K562 (cell line): ENCODE results near the gene NDFIP2. TPM values are rescaled to one million over a fixed set of nuclear protein-coding genes. Genes with fewer than 3 reads are reported as not detected.

ENCODE experiments used
- ATAC-seq: fragments of 200-7000 bp; cut with Tn5 transposase; 3 replicates; pipeline ENCODE4 v1.9.1; 2020; ENCODE audit warnings: moderate library complexity
- BruUV-seq: library from RNA; stranded (reverse); fragments of 400-500 nt; replicated peaks from 2 replicates; lab custom pipeline; 2021; lab: Mats Ljungman, UMichigan
- CTCF ChIA-PET: fragments of 300-600 bp; formaldehyde crosslinking; extraction: SDS; loops from one replicate; lab custom pipeline; 2021; ENCODE audit warnings: low intra/inter-chr PET ratio; lab: Yijun Ruan, JAX
- POLR2A ChIA-PET: fragments of 300-600, 350-650 bp; sonication (Branson Sonifier 250); formaldehyde crosslinking; extraction: SDS; loops from one replicate; lab custom pipeline; 2021; ENCODE audit warnings: antibody characterized with exemption, inconsistent platforms; lab: Yijun Ruan, JAX
- DNase-seq, 4 experiments: peaks; one replicate each; pipeline versions ENCODE4 v3.0.0 to v3.0.0-alpha.2; 2011 to 2018; ENCODE audit warnings: low spot score in 3 of 4, mixed read lengths in 3 of 4; ENCODE audit errors: extremely low read depth in 1 of 4
- FAIRE-seq: peaks from 2 replicates; lab custom pipeline; 2011; peaks lifted over from hg19 to GRCh38; lab: Jason Lieb, UNC
- H2AFZ ChIP-seq: 2 replicates; pipeline ENCODE4 v1.6.0; 2011; ENCODE audit warnings: low read depth, low read length, control low read depth, inconsistent platforms
- H3K27ac ChIP-seq: fragments of 200-600 bp; 3 replicates; pipeline ENCODE4 v1.8.0; 2011; ENCODE audit warnings: low read depth, mild to moderate bottlenecking, control low read depth, inconsistent platforms, low read length, moderate library complexity, mixed read lengths; ENCODE audit errors: extremely low read depth
- H3K27me3 ChIP-seq, 2 experiments: fragments of 300-600 bp in 1 of 2; 2 replicates in 1 of 2; 3 replicates in 1 of 2; pipeline versions ENCODE4 v1.6.0 to v1.8.0; 2011; ENCODE audit warnings: inconsistent platforms in 2 of 2, low read length in 2 of 2, mild to moderate bottlenecking in 1 of 2, mixed read lengths in 1 of 2, moderate library complexity in 1 of 2; ENCODE audit not compliant: control insufficient read depth in 2 of 2, insufficient read depth in 2 of 2
- H3K36me3 ChIP-seq: fragments of 300-600 bp; 3 replicates; pipeline ENCODE4 v1.8.0; 2011; ENCODE audit warnings: mild to moderate bottlenecking, low read length, inconsistent platforms; ENCODE audit not compliant: control insufficient read depth, insufficient read depth
- H3K4me1 ChIP-seq, 2 experiments: fragments of 200-600 bp in 1 of 2; replicated peaks in 1 of 2; 2 replicates in 1 of 2; 3 replicates in 1 of 2; pipeline versions ENCODE4 v1.5.1 to v1.8.0; 2011; ENCODE audit warnings: inconsistent platforms in 2 of 2, low read length in 2 of 2, mild to moderate bottlenecking in 1 of 2, mixed read lengths in 1 of 2, moderate library complexity in 1 of 2; ENCODE audit not compliant: control insufficient read depth in 2 of 2, insufficient read depth in 2 of 2
- H3K4me2 ChIP-seq: 2 replicates; pipeline ENCODE4 v1.6.1; 2011; ENCODE audit warnings: low read length, control low read depth, inconsistent platforms, mixed read lengths; ENCODE audit not compliant: insufficient read depth
- H3K4me3 ChIP-seq: fragments of 200-600 bp; sonication (generic), shearing (Covaris generic); 2 replicates; pipeline ENCODE4 v1.5.1; 2016; ENCODE audit warnings: control low read depth, inconsistent platforms
- H3K79me2 ChIP-seq: fragments of 200-600 bp; 3 replicates; pipeline ENCODE4 v1.8.0; 2011; ENCODE audit warnings: low read length, inconsistent platforms; ENCODE audit not compliant: control insufficient read depth, insufficient read depth
- H3K9ac ChIP-seq, 2 experiments: 2 replicates each; pipeline versions ENCODE4 v1.6.0 to v1.6.1; 2011; ENCODE audit warnings: low read depth in 2 of 2, low read length in 2 of 2, control low read depth in 1 of 2, inconsistent platforms in 1 of 2, mild to moderate bottlenecking in 1 of 2, mixed read lengths in 1 of 2; ENCODE audit not compliant: insufficient read depth in 1 of 2
- H3K9me1 ChIP-seq: one replicate; pipeline ENCODE4 v1.6.0; 2011; ENCODE audit warnings: inconsistent platforms, mild to moderate bottlenecking, low read length, moderate library complexity; ENCODE audit not compliant: control insufficient read depth, insufficient read depth
- H3K9me3 ChIP-seq: replicated peaks from 2 replicates; pipeline ENCODE4 v1.5.1; 2011; ENCODE audit warnings: low read depth, low read length, inconsistent platforms; ENCODE audit not compliant: control insufficient read depth, insufficient read depth
- H4K20me1 ChIP-seq: replicated peaks from 2 replicates; pipeline ENCODE4 v1.6.1; 2011; ENCODE audit warnings: low read length, inconsistent platforms, mixed read lengths; ENCODE audit not compliant: control insufficient read depth, insufficient read depth
- ATF1 ChIP-seq, 2 experiments: fragments of 450-650 bp in 1 of 2; IDR thresholded peaks; 2 replicates each; pipeline ENCODE4 v1.6.1; 2016; ENCODE audit warnings: missing compliant biosample characterization in 1 of 2, missing genetic modification characterization in 1 of 2
- BRD9 ChIP-seq: fragments of 450-650 bp; IDR thresholded peaks from 2 replicates; pipeline ENCODE4 v1.6.1; 2018; ENCODE audit warnings: low read depth; ENCODE audit not compliant: partially characterized antibody
- EP400 ChIP-seq: fragments of 450-650 bp; IDR thresholded peaks from 2 replicates; pipeline ENCODE4 v1.6.1; 2017; ENCODE audit warnings: antibody characterized with exemption, mild to moderate bottlenecking, moderate library complexity
- IRF9 ChIP-seq: fragments of 450-650 bp; IDR thresholded peaks from 2 replicates; pipeline ENCODE4 v1.6.1; 2016; ENCODE audit warnings: missing biosample characterization, missing genetic modification characterization
- MCM7 ChIP-seq, 2 experiments: fragments of 450-650 bp; IDR thresholded peaks; 2 replicates each; pipeline ENCODE4 v1.6.1; 2016 to 2018
- MLLT1 ChIP-seq, 2 experiments: fragments of 450-650 bp; IDR thresholded peaks; 2 replicates each; pipeline ENCODE4 v1.6.1; 2016
- NFE2L1 ChIP-seq: fragments of 450-650 bp; IDR thresholded peaks from 2 replicates; pipeline ENCODE4 v1.6.1; 2016; ENCODE audit warnings: missing genetic modification characterization, low read depth, mild to moderate bottlenecking, missing compliant biosample characterization, moderate library complexity, borderline replicate concordance
- NR1H2 ChIP-seq: sonication (generic); formaldehyde crosslinking; IDR thresholded peaks from 2 replicates; pipeline ENCODE4 v1.4.0; 2020; ENCODE audit warnings: mild to moderate bottlenecking, missing genetic modification reagents
- NR2C1 ChIP-seq, 2 experiments: fragments of 450-650 bp; IDR thresholded peaks; 2 replicates each; pipeline ENCODE4 v1.6.1; 2017; ENCODE audit warnings: mild to moderate bottlenecking in 2 of 2, antibody characterized with exemption in 1 of 2, inconsistent platforms in 1 of 2, missing compliant biosample characterization in 1 of 2, missing genetic modification characterization in 1 of 2
- PKNOX1 ChIP-seq: fragments of 450-650 bp; IDR thresholded peaks from 2 replicates; pipeline ENCODE4 v1.6.1; 2016
- SMAD4 ChIP-seq: fragments of 250-450 bp; sonication (Bioruptor Pico); conservative IDR thresholded peaks from 2 replicates; pipeline ENCODE4 v1.8.0; 2021; ENCODE audit warnings: inconsistent platforms, mild to moderate bottlenecking, moderate library complexity
- ZNF175 ChIP-seq: fragments of 200-800 bp; sonication (Bioruptor generic); IDR thresholded peaks from 2 replicates; pipeline ENCODE4 v1.6.1; 2016; ENCODE audit warnings: low read depth, mild to moderate bottlenecking, missing genetic modification characterization, missing compliant biosample characterization
- ZNF79 ChIP-seq: fragments of 250-450 bp; sonication (Bioruptor Pico); IDR thresholded peaks from 2 replicates; pipeline ENCODE4 v1.4.0; 2020; ENCODE audit warnings: low read depth, mild to moderate bottlenecking, moderate library complexity
- WGBS: fragments of 100-300 bp; shearing (Covaris generic); methylation state at CpG from one replicate; pipeline ENCODE4 v1.1.6; 2016; ENCODE audit warnings: low coverage, mixed read lengths; ENCODE audit not compliant: insufficient coverage; ENCODE audit errors: missing lambda C conversion rate; 5-methylcytosine and 5-hydroxymethylcytosine counted together
- in situ Hi-C: fragments of 300-500 bp; cut with MboI; formaldehyde crosslinking; loops from 4 replicates; pipeline ENCODE4 v1.15.0; 2018; ENCODE audit warnings: inconsistent platforms, mixed read lengths
- intact Hi-C: fragments of 100-400 bp; cut with micrococcal nuclease; formaldehyde crosslinking; loops from 2 replicates; pipeline ENCODE4 v1.14.2; 2022
- polyA plus RNA-seq, 8 experiments: library from polyadenylated mRNA; depleted of rRNA in 4 of 8; stranded (reverse) in 5 of 8; unstranded in 3 of 8; fragments of >200 nt; fragmentation: Nextera tagmentation in 2 of 8; fragmentation: Illumina TruSeq in 1 of 8; extraction: Ambion mirVana in 2 of 8; extraction: Trizol in 1 of 8; gene quantifications; 2 replicates each; pipeline versions ENCODE4 v1.2.1 to v1.2.3, GENCODE V29; 2011 to 2014; ENCODE audit warnings: inconsistent platforms in 1 of 8, missing spikeins in 1 of 8
- total RNA-seq, 7 experiments: library from RNA; depleted of rRNA in 6 of 7; stranded (reverse); fragments of >200 nt in 6 of 7; fragmentation: Illumina TruSeq in 2 of 7; extraction: Trizol in 2 of 7; gene quantifications; 2 replicates each; pipeline versions ENCODE4 v1.2.1 to v1.2.3, GENCODE V29; 2011 to 2021; ENCODE audit warnings: low replicate concordance in 1 of 7
- TF ChIP-seq, protein P1 (sequence below): fragments of 450-650 bp; IDR thresholded peaks from one replicate; pipeline ENCODE4 v1.6.1; 2018; ENCODE audit warnings: mild to moderate bottlenecking, moderate library complexity; ENCODE audit not compliant: partially characterized antibody

NDFIP2 gene
- total and polyA plus RNA-seq, 9 of the 15 experiments (the other 6 are each of a cell fraction or from before 2014, with no cell fraction given): 13.4 to 54.4 (median 27.8) TPM

- peak; percentile 45 for TF ChIP-seq SMAD4 (CRISPR knock-in tag)
- TF ChIP-seq, protein P1, sequence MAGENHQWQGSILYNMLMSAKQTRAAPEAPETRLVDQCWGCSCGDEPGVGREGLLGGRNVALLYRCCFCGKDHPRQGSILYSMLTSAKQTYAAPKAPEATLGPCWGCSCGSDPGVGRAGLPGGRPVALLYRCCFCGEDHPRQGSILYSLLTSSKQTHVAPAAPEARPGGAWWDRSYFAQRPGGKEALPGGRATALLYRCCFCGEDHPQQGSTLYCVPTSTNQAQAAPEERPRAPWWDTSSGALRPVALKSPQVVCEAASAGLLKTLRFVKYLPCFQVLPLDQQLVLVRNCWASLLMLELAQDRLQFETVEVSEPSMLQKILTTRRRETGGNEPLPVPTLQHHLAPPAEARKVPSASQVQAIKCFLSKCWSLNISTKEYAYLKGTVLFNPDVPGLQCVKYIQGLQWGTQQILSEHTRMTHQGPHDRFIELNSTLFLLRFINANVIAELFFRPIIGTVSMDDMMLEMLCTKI: no peak
- no peak for TF ChIP-seq NR1H2 (CRISPR knock-in tag)
- TF ChIP-seq EP400: peak; percentile 40; the same call in 1 of the 2 replicates
These were observed at the start of gene NDFIP2 (continued) for GRCh38 chr13:79480954-79481684.

DNA sequence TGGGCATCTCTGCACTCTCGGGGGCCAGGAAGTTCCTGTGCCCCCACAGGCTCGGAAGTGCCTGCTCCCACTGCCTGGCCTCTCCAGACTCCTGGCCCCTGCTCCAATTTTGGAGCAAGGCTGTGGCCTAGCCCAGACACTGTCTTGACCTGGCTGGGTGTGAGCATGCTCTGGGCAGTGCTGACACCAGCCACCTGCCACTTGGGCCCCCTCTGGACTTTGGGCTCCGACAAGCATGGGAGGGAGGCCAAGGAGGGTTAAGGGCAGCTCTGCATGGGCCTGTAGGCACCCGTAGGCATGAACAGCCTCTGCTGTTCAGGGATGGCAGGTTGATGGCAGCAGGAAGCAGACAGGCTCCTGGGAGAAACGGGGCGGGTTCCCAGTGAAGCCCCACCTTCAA lies 48.9 kb upstream of the NDFIP2 start:
- BruUV-seq: no TSS peak
- intact Hi-C loops: no loop called here
- ChIA-PET POLR2A (interaction anchor here (0.9 kb wide), 1 partner anchor 8 kb away, joined by 3 read pairs; no protein-coding TSS in a partner anchor), CTCF (no interaction called here)
- Histone ChIP-seq H3K27me3 (no peaks in the 10 kb centered on the region), H2AFZ (no peak overlapping the region), H3K9me3 (no peaks in the 10 kb centered on the region), H3K36me3 (no peaks in the 10 kb centered on the region), H3K27ac (no peak overlapping the region), H3K79me2 (no peaks in the 10 kb centered on the region), H3K4me3 (no peak overlapping the region), H3K9me1 (no peaks in the 10 kb centered on the region), H4K20me1 (no peaks in the 10 kb centered on the region), H3K4me1 (peaks cover 0 to 3% of the 10 kb centered on the region in 2 experiments; a peak in 2 of 5 replicates), H3K4me2 (no peak overlapping the region), H3K9ac (no peak overlapping the region)
- DNase-seq (no peak), ATAC-seq (no peak), FAIRE-seq (no peak)
- 37% methylated on average over 3 of the region's 6 CpGs for WGBS
- in situ Hi-C loops: loop anchor here (25.0 kb wide), 1 partner anchor 905 kb away; the partner anchor contains the start of gene SPRY2
- TF ChIP-seq ATF1 (CRISPR knock-in tag; IDR thresholded peaks at IDR 0.05) (no peak), ATF1 (tag; IDR thresholded peaks at IDR 0.05) (no peak), PKNOX1 (no peak), BRD9 (no peak), ZNF79 (no peak), NR2C1 (IDR thresholded peaks at IDR 0.05) (no peak), NR2C1 (tag; IDR thresholded peaks at IDR 0.05) (no peak), IRF9 (tag) (no peak), ZNF175 (CRISPR knock-in tag) (no peak), MLLT1 (IDR thresholded peaks at IDR 0.05) (no peak), NFE2L1 (no peak), MCM7 (IDR thresholded peaks at IDR 0.05) (no peak)
